ENCODE results near the gene DOCK6. TPM values are rescaled to one million over a fixed set of nuclear protein-coding genes. Genes with fewer than 3 reads are reported as not detected.

DOCK6 gene
- total RNA-seq, 1 donor from 2014 or later: 56.8 TPM

GRCh38 chr19:11257846-11258380 lies 4.4 kb downstream of the DOCK6 start:
- Histone ChIP-seq H3K4me3 (ENCODE audit: low read depth, low read length) (no peak overlapping the region), H3K36me3 (ENCODE audit: control insufficient read depth, insufficient read depth, low read length) (no peaks in the 10 kb centered on the region), H3K27me3 (ENCODE audit: control insufficient read depth, insufficient read depth, low read length) (no peaks in the 10 kb centered on the region)
- DNase-seq (ENCODE audit: low read depth): no peak
- no peak for TF ChIP-seq CTCF (IDR thresholded peaks at IDR 0.05; ENCODE audit: insufficient read depth, low read length, poor library complexity, severe bottlenecking)

- H3K36me3 ChIP-seq (ENCODE audit: control insufficient read depth, insufficient read depth, low read length): no peaks in the 10 kb centered on the region
- DNase-seq (ENCODE audit: low read depth): no peak
- TF ChIP-seq CTCF (IDR thresholded peaks at IDR 0.05; ENCODE audit: insufficient read depth, low read length, poor library complexity, severe bottlenecking): no peak
- no peak overlapping the region for H3K4me3 ChIP-seq (ENCODE audit: low read depth, low read length)
- H3K27me3 ChIP-seq (ENCODE audit: control insufficient read depth, insufficient read depth, low read length): no peaks in the 10 kb centered on the region
Measured at GRCh38 chr19:11256189-11256588, 6.1 kb downstream of the DOCK6 start.

DNA sequence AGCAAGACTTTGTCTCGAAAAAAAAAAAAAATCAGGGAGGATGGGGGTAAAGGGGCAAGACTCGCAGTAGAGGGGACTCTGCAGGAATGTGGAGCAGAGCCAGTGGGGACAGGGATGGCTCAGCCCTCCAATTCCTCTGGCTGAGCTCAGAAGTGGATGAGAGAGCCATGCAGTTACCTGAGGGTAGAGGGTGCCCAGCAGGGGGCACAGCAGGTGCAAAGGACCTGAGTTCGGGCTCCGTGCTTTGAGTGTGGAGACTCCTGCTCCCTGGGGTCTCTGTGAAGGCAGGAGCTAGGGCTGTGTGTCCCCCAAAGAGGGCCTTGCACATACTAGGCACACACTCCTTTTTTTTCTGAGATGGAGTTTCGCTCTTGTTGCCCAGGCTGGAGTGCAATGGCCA lies 7.7 kb downstream of the DOCK6 start:
- H3K36me3 ChIP-seq (ENCODE audit: control insufficient read depth, insufficient read depth, low read length): no peaks in the 10 kb centered on the region
- no peaks in the 10 kb centered on the region for H3K27me3 ChIP-seq (ENCODE audit: control insufficient read depth, insufficient read depth, low read length)
- DNase-seq (ENCODE audit: low read depth): no peak
- TF ChIP-seq CTCF (IDR thresholded peaks at IDR 0.05; ENCODE audit: insufficient read depth, low read length, poor library complexity, severe bottlenecking): peak; percentile 26
- no peak overlapping the region for H3K4me3 ChIP-seq (ENCODE audit: low read depth, low read length)

- TF ChIP-seq CTCF (IDR thresholded peaks at IDR 0.05; ENCODE audit: insufficient read depth, low read length, poor library complexity, severe bottlenecking): no peak
- Histone ChIP-seq H3K4me3 (ENCODE audit: low read depth, low read length) (no peak overlapping the region), H3K36me3 (ENCODE audit: control insufficient read depth, insufficient read depth, low read length) (no peaks in the 10 kb centered on the region), H3K27me3 (ENCODE audit: control insufficient read depth, insufficient read depth, low read length) (no peaks in the 10 kb centered on the region)
- no peak for DNase-seq (ENCODE audit: low read depth)
Measured at GRCh38 chr19:11252665-11253355, 9.5 kb downstream of the DOCK6 start.

GRCh38 chr19:11251650-11252314 lies 10.5 kb downstream of the DOCK6 start:
- Histone ChIP-seq H3K27me3 (ENCODE audit: control insufficient read depth, insufficient read depth, low read length) (no peaks in the 10 kb centered on the region), H3K36me3 (ENCODE audit: control insufficient read depth, insufficient read depth, low read length) (no peaks in the 10 kb centered on the region), H3K4me3 (ENCODE audit: low read depth, low read length) (no peak overlapping the region)
- TF ChIP-seq CTCF (IDR thresholded peaks at IDR 0.05; ENCODE audit: insufficient read depth, low read length, poor library complexity, severe bottlenecking): no peak
- DNase-seq (ENCODE audit: low read depth): no peak

Data from kidney epithelial cell (primary cell).